Measurements from ENCODE around the gene TGM6.

Gene TGM6

GRCh38 chr20:2349801-2350200 lies 30.9 kb upstream of the TGM6 start:
- H3K4me3 ChIP-seq (ENCODE audit: low read length): no peak overlapping the region
- no peak for TF ChIP-seq ZNF274 (IDR thresholded peaks at IDR 0.05; ENCODE audit: low read depth, low read length)

GRCh38 chr20:2350606-2351005 lies 30.1 kb upstream of the TGM6 start:
- no peak for TF ChIP-seq ZNF274 (IDR thresholded peaks at IDR 0.05; ENCODE audit: low read depth, low read length)
- no peak overlapping the region for H3K4me3 ChIP-seq (ENCODE audit: low read length)

DNA sequence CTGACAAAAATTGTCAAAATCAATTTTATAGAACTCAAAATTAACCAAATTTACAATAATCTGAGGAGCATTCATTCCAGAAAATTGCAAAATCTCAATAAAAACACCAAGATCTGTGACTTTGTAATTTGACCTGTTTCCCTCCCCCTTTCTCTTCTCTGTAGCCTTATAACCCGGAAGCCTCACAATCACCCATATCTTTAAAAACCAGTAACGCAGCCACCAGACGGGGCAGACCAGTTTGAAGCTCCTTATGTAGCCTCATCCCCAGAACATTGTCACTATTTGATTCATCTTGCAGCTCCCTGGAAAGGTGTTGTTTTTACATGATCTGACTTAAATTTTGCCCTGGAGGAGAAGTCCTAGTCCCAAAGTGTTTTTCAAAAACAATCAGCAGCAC lies 27.5 kb upstream of the TGM6 start:
- no peak overlapping the region for H3K4me3 ChIP-seq (ENCODE audit: low read length)
- TF ChIP-seq ZNF274 (IDR thresholded peaks at IDR 0.05; ENCODE audit: low read depth, low read length): no peak

- H3K4me3 ChIP-seq (ENCODE audit: low read length): no peak overlapping the region
- no peak for TF ChIP-seq ZNF274 (IDR thresholded peaks at IDR 0.05; ENCODE audit: low read depth, low read length)
Measured at GRCh38 chr20:2357114-2357513, 23.6 kb upstream of the TGM6 start.

DNA sequence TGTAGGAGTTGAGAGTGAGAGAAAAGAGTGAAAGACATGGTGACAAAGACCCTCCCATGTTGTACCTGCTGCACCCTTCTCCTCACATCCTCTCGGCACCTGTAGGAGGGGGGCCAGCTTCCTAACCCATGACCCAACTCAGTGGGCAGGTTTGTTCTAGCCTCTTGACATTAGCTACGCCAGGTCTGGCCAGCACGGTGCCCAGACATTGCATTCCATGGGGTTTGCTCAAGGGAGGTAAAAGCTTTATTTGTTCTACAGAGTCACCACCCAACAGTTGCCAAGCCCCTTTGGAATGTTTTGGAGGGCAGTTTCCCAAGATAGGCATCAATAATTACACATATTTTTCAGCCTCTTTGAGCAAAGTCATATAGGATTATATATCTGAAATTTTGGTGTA lies 22.7 kb upstream of the TGM6 start:
- H3K4me3 ChIP-seq (ENCODE audit: low read length): no peak overlapping the region
- TF ChIP-seq ZNF274 (IDR thresholded peaks at IDR 0.05; ENCODE audit: low read depth, low read length): no peak

DNA sequence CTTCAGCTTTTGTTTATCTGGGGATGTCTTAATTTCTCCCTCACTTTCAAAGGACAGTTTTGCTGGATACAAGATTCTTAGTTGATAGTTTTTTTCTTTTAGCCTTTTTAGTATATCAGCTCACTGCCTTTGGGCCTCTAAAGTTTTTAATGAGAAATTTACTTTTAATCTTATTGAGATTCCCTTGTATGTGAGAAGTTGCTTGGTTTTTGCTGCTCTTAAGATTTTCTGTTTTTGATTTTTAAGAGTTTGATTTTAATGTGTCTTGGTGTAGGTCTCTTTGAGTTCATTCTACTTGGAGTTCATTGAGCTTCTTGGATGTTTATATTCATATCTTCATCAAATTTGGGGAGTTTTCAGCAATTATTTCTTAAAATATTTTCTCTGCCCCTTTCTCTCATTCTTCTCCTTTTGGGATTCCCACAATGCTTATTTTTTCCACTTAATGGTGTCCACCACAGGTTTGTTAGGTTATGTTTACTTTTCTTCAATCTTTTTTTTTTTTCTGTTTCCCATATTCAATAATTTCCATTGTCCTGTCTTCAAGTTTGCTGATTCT lies 19.6 kb upstream of the TGM6 start:
- TF ChIP-seq ZNF274 (IDR thresholded peaks at IDR 0.05; ENCODE audit: low read depth, low read length): no peak
- H3K4me3 ChIP-seq (ENCODE audit: low read length): no peak overlapping the region

DNA sequence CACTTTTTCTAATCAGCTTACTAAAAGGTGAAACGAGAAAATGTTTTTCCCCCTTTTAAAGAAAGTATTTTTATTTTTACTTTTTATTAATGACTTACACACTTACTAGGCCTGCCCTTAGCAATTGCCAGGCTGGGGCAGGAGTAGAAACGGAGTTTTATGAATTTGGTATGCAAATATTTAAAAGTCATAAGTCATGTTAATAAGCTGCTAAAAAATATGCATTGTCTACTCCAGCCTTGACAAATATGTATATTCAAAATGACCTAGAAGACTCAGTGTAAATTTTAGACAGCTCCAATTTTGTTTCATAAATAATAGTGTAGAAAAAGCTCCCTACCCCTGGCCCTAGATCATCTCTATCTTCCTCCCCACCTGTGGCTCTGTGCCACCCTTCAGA lies 17.5 kb upstream of the TGM6 start:
- TF ChIP-seq ZNF274 (IDR thresholded peaks at IDR 0.05; ENCODE audit: low read depth, low read length): no peak
- no peak overlapping the region for H3K4me3 ChIP-seq (ENCODE audit: low read length)

DNA sequence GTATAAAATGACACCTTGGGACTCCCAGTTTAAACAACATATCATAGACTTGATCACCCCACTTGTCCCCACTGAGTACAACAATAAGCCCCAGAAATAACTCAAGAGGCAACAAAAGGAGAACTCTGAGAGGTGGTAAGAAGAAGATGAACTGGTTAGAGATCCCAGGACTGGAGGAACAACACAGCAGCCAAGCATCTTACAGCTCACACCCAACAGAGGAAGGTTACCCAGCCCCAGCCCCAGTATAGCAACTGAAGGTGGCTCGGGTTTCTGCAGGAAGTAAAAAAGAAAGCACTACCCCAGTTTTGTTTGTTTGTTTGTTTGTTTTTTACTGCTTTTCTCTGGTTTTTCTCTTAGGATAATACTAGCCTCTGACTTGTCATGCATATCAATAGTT lies 17.1 kb upstream of the TGM6 start:
- H3K4me3 ChIP-seq (ENCODE audit: low read length): no peak overlapping the region
- TF ChIP-seq ZNF274 (IDR thresholded peaks at IDR 0.05; ENCODE audit: low read depth, low read length): no peak

- no peak overlapping the region for H3K4me3 ChIP-seq (ENCODE audit: low read length)
- no peak for TF ChIP-seq ZNF274 (IDR thresholded peaks at IDR 0.05; ENCODE audit: low read depth, low read length)
Measured at GRCh38 chr20:2364044-2364443, 16.7 kb upstream of the TGM6 start.

DNA sequence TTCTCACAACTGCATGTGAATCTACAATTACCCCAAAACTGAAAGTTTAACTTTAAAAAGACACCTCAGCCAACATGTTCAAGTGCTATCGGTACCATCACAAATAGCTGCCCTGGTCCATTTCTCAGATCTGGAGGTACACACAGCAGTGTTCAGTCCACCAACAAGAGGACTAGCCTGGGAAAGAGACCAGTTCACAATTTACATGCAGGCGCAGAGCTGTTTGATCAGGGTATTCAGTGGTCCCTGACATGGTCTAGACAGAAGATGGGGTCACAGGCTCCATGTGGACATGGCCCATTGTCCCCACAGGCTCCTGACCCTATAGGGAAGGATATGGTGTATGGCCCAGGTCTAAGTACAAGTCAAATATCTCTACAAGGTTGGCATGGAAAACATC lies 15.6 kb upstream of the TGM6 start:
- H3K4me3 ChIP-seq (ENCODE audit: low read length): no peak overlapping the region
- TF ChIP-seq ZNF274 (IDR thresholded peaks at IDR 0.05; ENCODE audit: low read depth, low read length): no peak

GRCh38 chr20:2365666-2366065 lies 15.0 kb upstream of the TGM6 start:
- no peak overlapping the region for H3K4me3 ChIP-seq (ENCODE audit: low read length)
- no peak for TF ChIP-seq ZNF274 (IDR thresholded peaks at IDR 0.05; ENCODE audit: low read depth, low read length)

- no peak overlapping the region for H3K4me3 ChIP-seq (ENCODE audit: low read length)
- no peak for TF ChIP-seq ZNF274 (IDR thresholded peaks at IDR 0.05; ENCODE audit: low read depth, low read length)
Measured at GRCh38 chr20:2368621-2369020, 12.1 kb upstream of the TGM6 start.

GRCh38 chr20:2373098-2373497 lies 7.6 kb upstream of the TGM6 start:
- no peak for TF ChIP-seq ZNF274 (IDR thresholded peaks at IDR 0.05; ENCODE audit: low read depth, low read length)
- H3K4me3 ChIP-seq (ENCODE audit: low read length): no peak overlapping the region

DNA sequence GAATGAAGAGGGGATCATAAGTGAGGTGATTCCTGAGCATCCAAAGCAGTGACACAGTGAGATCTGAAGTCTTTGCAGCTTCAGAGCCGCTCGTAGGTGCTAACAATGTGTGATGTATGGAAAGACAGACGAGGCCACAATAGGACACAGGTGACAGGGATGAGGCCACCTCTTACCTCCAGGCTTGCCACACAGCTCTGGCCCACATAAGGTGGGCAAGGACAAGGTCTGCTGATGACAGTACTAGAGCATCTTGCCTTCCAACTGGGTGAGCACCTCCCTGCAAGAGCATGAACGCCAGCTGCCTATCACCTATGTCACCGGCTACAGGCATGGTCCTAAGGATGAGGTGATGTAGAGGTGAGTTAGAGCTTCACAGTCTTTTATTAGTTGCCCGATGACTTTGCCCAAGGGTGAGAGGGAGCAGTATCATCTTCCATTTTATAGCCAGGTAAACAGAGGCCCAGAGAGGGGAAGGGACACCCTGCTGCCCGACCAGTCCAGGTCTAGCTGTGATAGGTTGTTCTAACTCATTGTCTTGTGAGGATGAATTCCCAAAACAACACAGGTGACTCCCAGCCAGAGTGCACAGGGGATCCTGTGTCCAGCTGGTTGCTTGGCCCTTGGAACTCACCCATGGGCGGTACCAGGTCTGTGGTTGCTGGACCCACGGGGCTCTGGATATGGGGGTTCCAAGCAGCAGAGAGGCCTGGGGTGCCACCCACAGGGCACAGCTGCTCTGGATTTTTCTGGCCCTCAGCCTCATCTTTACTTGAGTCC lies 6.2 kb upstream of the TGM6 start:
- H3K4me3 ChIP-seq (ENCODE audit: low read length): no peak overlapping the region
- no peak for TF ChIP-seq ZNF274 (IDR thresholded peaks at IDR 0.05; ENCODE audit: low read depth, low read length)

- TF ChIP-seq ZNF274 (IDR thresholded peaks at IDR 0.05; ENCODE audit: low read depth, low read length): no peak
- H3K4me3 ChIP-seq (ENCODE audit: low read length): no peak overlapping the region
Measured at GRCh38 chr20:2378893-2379292, 1.8 kb upstream of the TGM6 start.

Data from GM08714 (cell line).